Stimulated activated CD4-positive, alpha-beta T cell treated with anti-CD3 and anti-CD28 coated beads, Interleukin-1b, Interleukin-23, amount 100 ng/mL, for 4 hours (primary cell): ENCODE data around the gene TTC9B.
"Not testable (repeated sequence)": the region's sequence is repeated elsewhere in the genome, so short reads cannot be mapped to it uniquely, and the experiment has no call there.

ENCODE experiments used
- DNase-seq, 2 donors: peaks; one replicate each; pipeline ENCODE4 v3.0.0-alpha.2; 2020; ENCODE audit warnings: low read depth in 2 of 2

Gene TTC9B

GRCh38 chr19:40232949-40233810 lies 15.0 kb upstream of the TTC9B start:
- no peak for DNase-seq

- DNase-seq, result no peak
These were observed 14.3 kb upstream of the TTC9B start for GRCh38 chr19:40232479-40232878.

- DNase-seq, result no peak
These were observed 13.6 kb upstream of the TTC9B start for GRCh38 chr19:40231544-40232424.

GRCh38 chr19:40231057-40231456 lies 12.9 kb upstream of the TTC9B start:
- no peak for DNase-seq

- DNase-seq, result no peak
These were observed 11.8 kb upstream of the TTC9B start for GRCh38 chr19:40229926-40230417.

GRCh38 chr19:40229484-40229883 lies 11.3 kb upstream of the TTC9B start:
- no peak for DNase-seq

- no peak for DNase-seq
These were observed 10.7 kb upstream of the TTC9B start for GRCh38 chr19:40228863-40229262.

GRCh38 chr19:40228346-40228745 lies 10.2 kb upstream of the TTC9B start:
- DNase-seq, result no peak

GRCh38 chr19:40225440-40226305 lies 7.5 kb upstream of the TTC9B start:
- DNase-seq, result no peak

GRCh38 chr19:40224342-40225150 lies 6.4 kb upstream of the TTC9B start:
- DNase-seq, result no peak

- DNase-seq, result peak in 1 of 2 donors; percentile 19
These were observed 5.1 kb upstream of the TTC9B start for GRCh38 chr19:40223135-40223822.

- DNase-seq, result peak; percentile 52 to 58
These were observed 3.9 kb upstream of the TTC9B start for GRCh38 chr19:40221858-40222619.

GRCh38 chr19:40220674-40221073 lies 2.5 kb upstream of the TTC9B start:
- DNase-seq, result no peak

GRCh38 chr19:40219721-40220276 lies 1.6 kb upstream of the TTC9B start:
- DNase-seq, result no peak

GRCh38 chr19:40219029-40219428 lies 845 bp upstream of the TTC9B start:
- not testable (repeated sequence) for DNase-seq

GRCh38 chr19:40217027-40217810 lies 965 bp downstream of the TTC9B start:
- DNase-seq, result no peak

GRCh38 chr19:40216777-40217026 lies 1.5 kb downstream of the TTC9B start:
- DNase-seq, result no peak

- no peak for DNase-seq
These were observed 2.0 kb downstream of the TTC9B start for GRCh38 chr19:40216013-40216776.
